ENCODE results near the gene MAPKAPK3. TPM values are rescaled to one million over a fixed set of nuclear protein-coding genes. Genes with fewer than 3 reads are reported as not detected.

The MAPKAPK3 gene
- total and polyA plus RNA-seq, 2 experiments from 2014 or later: 33.2 to 72.1 TPM

DNA sequence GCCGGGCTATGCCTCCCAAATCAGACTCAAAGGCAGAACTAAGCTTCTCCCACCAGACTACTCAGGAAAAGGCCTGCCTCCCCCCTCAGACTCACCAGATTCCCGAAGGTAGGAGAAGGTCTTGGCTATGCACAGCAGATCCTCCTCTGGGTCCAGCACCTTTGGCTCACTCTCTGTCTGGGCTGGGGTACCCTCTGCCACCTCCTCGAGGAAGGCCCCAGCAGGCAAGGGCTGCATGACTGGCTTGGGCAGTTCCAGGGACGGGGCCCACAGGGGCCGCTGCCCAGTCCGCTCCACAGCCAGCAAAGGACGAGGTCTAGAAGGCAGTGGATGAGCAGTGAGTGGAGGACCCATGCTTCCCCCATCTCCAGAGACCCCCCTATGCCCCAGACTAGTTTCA lies 8.7 kb upstream of the MAPKAPK3 start:
- H3K9me2 ChIP-seq (ENCODE audit: insufficient read depth): no peaks in the 10 kb centered on the region
- H3K4me3 ChIP-seq: no peak overlapping the region
- H3K4me1 ChIP-seq (ENCODE audit: insufficient read depth): no peaks in the 10 kb centered on the region
- WGBS, 2 experiments (ENCODE audit: low coverage in 1 of 2, low lambda C conversion rate in 2 of 2, missing lambda C conversion rate in 2 of 2): 79 to 80% methylated on average over 7 of the region's 7 CpGs
- no peak overlapping the region for H3K9ac ChIP-seq
- no peaks in the 10 kb centered on the region for H3K27me3 ChIP-seq (replicated peaks; ENCODE audit: insufficient read depth)
- no peak for DNase-seq
- H3K27ac ChIP-seq: no peak overlapping the region
- H3K4me2 ChIP-seq (ENCODE audit: unreplicated experiment): no peak overlapping the region
- in situ Hi-C loops (cut with MboI): no loop called here
- H3K9me3 ChIP-seq (ENCODE audit: low read depth): no peaks in the 10 kb centered on the region
- no peaks in the 10 kb centered on the region for H3K79me2 ChIP-seq (ENCODE audit: insufficient read depth)
- TF ChIP-seq EZH2 (IDR thresholded peaks at IDR 0.05; ENCODE audit: insufficient read depth, poor library complexity, severe bottlenecking): no peak
- no peak for TF ChIP-seq EZH2phosphoT487 (IDR thresholded peaks at IDR 0.05; ENCODE audit: insufficient read depth, low read depth)
- H2AFZ ChIP-seq: no peak overlapping the region
- no peaks in the 10 kb centered on the region for H4K20me1 ChIP-seq (ENCODE audit: insufficient read depth)
- H3F3A ChIP-seq (ENCODE audit: insufficient read depth): no peaks in the 10 kb centered on the region
- no peaks in the 10 kb centered on the region for H3K36me3 ChIP-seq (ENCODE audit: low read depth)

GRCh38 chr3:50609071-50609762 lies 7.7 kb upstream of the MAPKAPK3 start:
- no peak for TF ChIP-seq EZH2phosphoT487 (IDR thresholded peaks at IDR 0.05; ENCODE audit: insufficient read depth, low read depth)
- TF ChIP-seq EZH2 (IDR thresholded peaks at IDR 0.05; ENCODE audit: insufficient read depth, poor library complexity, severe bottlenecking): no peak
- Histone ChIP-seq H3K4me3 (no peak overlapping the region), H2AFZ (no peak overlapping the region), H3K36me3 (ENCODE audit: low read depth) (no peaks in the 10 kb centered on the region), H3K4me2 (ENCODE audit: unreplicated experiment) (no peak overlapping the region), H3K27ac (no peak overlapping the region), H3K4me1 (ENCODE audit: insufficient read depth) (no peaks in the 10 kb centered on the region), H3K9ac (no peak overlapping the region), H3K27me3 (replicated peaks; ENCODE audit: insufficient read depth) (no peaks in the 10 kb centered on the region), H3K79me2 (ENCODE audit: insufficient read depth) (no peaks in the 10 kb centered on the region), H3K9me3 (ENCODE audit: low read depth) (no peaks in the 10 kb centered on the region), H4K20me1 (ENCODE audit: insufficient read depth) (no peaks in the 10 kb centered on the region), H3K9me2 (ENCODE audit: insufficient read depth) (no peaks in the 10 kb centered on the region), H3F3A (ENCODE audit: insufficient read depth) (no peaks in the 10 kb centered on the region)
- 84 to 90% methylated on average over 5 of the region's 5 CpGs for WGBS, 2 experiments (ENCODE audit: low coverage in 1 of 2, low lambda C conversion rate in 2 of 2, missing lambda C conversion rate in 2 of 2)
- in situ Hi-C loops (cut with MboI): no loop called here
- no peak for DNase-seq

- H3K9ac ChIP-seq: no peak overlapping the region
- H3K4me2 ChIP-seq (ENCODE audit: unreplicated experiment): no peak overlapping the region
- in situ Hi-C loops (cut with MboI): loop anchor here (5.0 kb wide), 1 partner anchor 32 kb away; no protein-coding TSS in a partner anchor
- no peaks in the 10 kb centered on the region for H3F3A ChIP-seq (ENCODE audit: insufficient read depth)
- no peak overlapping the region for H3K27ac ChIP-seq
- H3K4me3 ChIP-seq: no peak overlapping the region
- WGBS, 2 experiments (ENCODE audit: low coverage in 1 of 2, low lambda C conversion rate in 2 of 2, missing lambda C conversion rate in 2 of 2): 96 to 100% methylated on average over 3 of the region's 3 CpGs
- no peaks in the 10 kb centered on the region for H3K27me3 ChIP-seq (replicated peaks; ENCODE audit: insufficient read depth)
- no peaks in the 10 kb centered on the region for H4K20me1 ChIP-seq (ENCODE audit: insufficient read depth)
- no peaks in the 10 kb centered on the region for H3K9me3 ChIP-seq (ENCODE audit: low read depth)
- no peak for DNase-seq
- no peaks in the 10 kb centered on the region for H3K79me2 ChIP-seq (ENCODE audit: insufficient read depth)
- no peaks in the 10 kb centered on the region for H3K36me3 ChIP-seq (ENCODE audit: low read depth)
- H2AFZ ChIP-seq: no peak overlapping the region
- no peaks in the 10 kb centered on the region for H3K9me2 ChIP-seq (ENCODE audit: insufficient read depth)
- no peaks in the 10 kb centered on the region for H3K4me1 ChIP-seq (ENCODE audit: insufficient read depth)
- TF ChIP-seq EZH2 (IDR thresholded peaks at IDR 0.05; ENCODE audit: insufficient read depth, poor library complexity, severe bottlenecking): no peak
- no peak for TF ChIP-seq EZH2phosphoT487 (IDR thresholded peaks at IDR 0.05; ENCODE audit: insufficient read depth, low read depth)
Observed at GRCh38 chr3:50609763-50610085, 7.2 kb upstream of the MAPKAPK3 start.

DNA sequence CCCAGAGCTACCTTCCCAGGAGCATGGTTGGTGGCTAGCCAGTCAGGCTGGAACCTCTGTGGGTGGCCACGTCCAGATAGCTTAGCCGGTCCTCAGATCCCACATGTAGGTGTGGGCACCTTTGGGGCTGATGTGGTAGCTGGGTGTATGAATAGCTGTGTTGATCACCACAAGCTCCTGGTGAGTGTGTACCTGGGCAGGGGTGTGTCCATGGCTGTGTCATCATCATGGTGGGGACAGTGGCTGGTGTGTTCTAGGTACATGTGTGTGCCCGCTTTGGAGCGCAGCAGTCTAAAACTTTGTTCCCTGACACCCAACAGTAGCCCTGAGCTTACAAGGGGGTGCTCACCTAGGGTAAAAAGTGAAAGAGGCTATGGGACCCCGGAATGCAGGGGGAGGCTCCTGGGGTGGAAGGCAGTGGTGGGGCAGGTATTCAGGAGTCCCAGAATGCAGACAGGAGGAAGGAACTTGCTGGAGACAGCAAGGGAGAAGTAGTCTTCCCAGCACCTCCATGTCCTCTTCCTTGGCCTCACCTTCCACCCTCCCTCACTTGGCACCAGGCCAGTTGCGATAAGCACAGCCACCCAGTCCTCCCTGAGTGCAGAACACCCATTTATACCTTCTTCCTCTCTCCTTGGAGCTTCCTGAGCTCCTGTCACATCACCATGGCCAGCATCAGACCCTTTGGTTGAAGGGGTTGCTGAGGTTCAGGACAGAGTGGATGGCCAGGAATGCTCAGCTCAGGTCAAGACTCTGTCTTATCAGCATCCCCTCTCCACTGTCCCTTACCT lies 6.6 kb upstream of the MAPKAPK3 start:
- no peak overlapping the region for H3K4me2 ChIP-seq (ENCODE audit: unreplicated experiment)
- DNase-seq: no peak
- in situ Hi-C loops (cut with MboI): loop anchor here (5.0 kb wide), 1 partner anchor 33 kb away; no protein-coding TSS in a partner anchor
- no peaks in the 10 kb centered on the region for H3F3A ChIP-seq (ENCODE audit: insufficient read depth)
- H3K27me3 ChIP-seq (replicated peaks; ENCODE audit: insufficient read depth): no peaks in the 10 kb centered on the region
- peak overlapping the region; percentile 75; the same call in 1 of the 2 replicates for H3K9ac ChIP-seq
- TF ChIP-seq EZH2phosphoT487 (IDR thresholded peaks at IDR 0.05; ENCODE audit: insufficient read depth, low read depth) (no peak), EZH2 (IDR thresholded peaks at IDR 0.05; ENCODE audit: insufficient read depth, poor library complexity, severe bottlenecking) (no peak)
- no peaks in the 10 kb centered on the region for H3K9me2 ChIP-seq (ENCODE audit: insufficient read depth)
- no peak overlapping the region for H3K27ac ChIP-seq
- H4K20me1 ChIP-seq (ENCODE audit: insufficient read depth): no peaks in the 10 kb centered on the region
- no peaks in the 10 kb centered on the region for H3K4me1 ChIP-seq (ENCODE audit: insufficient read depth)
- H3K79me2 ChIP-seq (ENCODE audit: insufficient read depth): no peaks in the 10 kb centered on the region
- H3K4me3 ChIP-seq: peak overlapping the region; percentile 76; the same call in 1 of the 2 replicates
- WGBS, 2 experiments (ENCODE audit: low coverage in 1 of 2, low lambda C conversion rate in 2 of 2, missing lambda C conversion rate in 2 of 2): 77 to 82% methylated on average over 6 of the region's 6 CpGs
- H3K9me3 ChIP-seq (ENCODE audit: low read depth): no peaks in the 10 kb centered on the region
- no peak overlapping the region for H2AFZ ChIP-seq
- no peaks in the 10 kb centered on the region for H3K36me3 ChIP-seq (ENCODE audit: low read depth)

Measured in GM23248 (cell line).